ENCODE results near the gene WAC. TPM values are rescaled to one million over a fixed set of nuclear protein-coding genes. Genes with fewer than 3 reads are reported as not detected.

Gene WAC
- total and polyA plus RNA-seq, 2 experiments from 2014 or later: 59.4 to 116 TPM

GRCh38 chr10:28503114-28503513, 29.8 kb upstream of the WAC start:
- TF ChIP-seq EZH2phosphoT487 (IDR thresholded peaks at IDR 0.05; ENCODE audit: unreplicated experiment) (no peak), JUNB (IDR thresholded peaks at IDR 0.05; ENCODE audit: unreplicated experiment) (no peak), CTCF (conservative IDR thresholded peaks at IDR 0.05; ENCODE audit: low read depth in 2 of 2) (peak in 1 of 2 experiments; percentile 25; a peak in 1 of 4 replicates), NANOG (IDR thresholded peaks at IDR 0.05; ENCODE audit: borderline replicate concordance) (no peak), ZNF114 (CRISPR knock-in tag; IDR thresholded peaks at IDR 0.05) (no peak), POLR2AphosphoS5 (IDR thresholded peaks at IDR 0.05; ENCODE audit: low read depth) (no peak), EZH2 (IDR thresholded peaks at IDR 0.05; ENCODE audit: low read depth, unreplicated experiment) (no peak), ETS1 (IDR thresholded peaks at IDR 0.05) (no peak)
- Histone ChIP-seq H3F3A (replicated peaks; ENCODE audit: low read depth) (no peaks in the 10 kb centered on the region), H4K20me1 (replicated peaks; ENCODE audit: insufficient read depth) (no peaks in the 10 kb centered on the region), H3K79me2 (replicated peaks; ENCODE audit: insufficient read depth) (no peaks in the 10 kb centered on the region), H3K36me3 (ENCODE audit: insufficient read depth) (no peaks in the 10 kb centered on the region), H3K4me2 (0 out of 2 replicates have a peak overlapping the region, but pooled peaks have one; percentile 63), H3K9me2 (ENCODE audit: insufficient read depth) (no peaks in the 10 kb centered on the region), H2AFZ (no peak overlapping the region), H3K27ac (ENCODE audit: low read depth) (no peak overlapping the region), H3K27me3 (ENCODE audit: insufficient read depth) (no peaks in the 10 kb centered on the region), H3K4me3 (no peak overlapping the region), H3K4me1 (ENCODE audit: insufficient read depth) (no peaks in the 10 kb centered on the region; the same call in none of the 2 replicates)
- DNase-seq (ENCODE audit: low spot score) (no peak), ATAC-seq (peak; percentile 51)
- Mint-ChIP-seq H3K9me3 (peaks cover 3% of the 10 kb centered on the region; the same call in 2 of the 3 replicates), H3K27me3 (ENCODE audit: insufficient read depth, low read depth, poor library complexity) (peaks cover 3% of the 10 kb centered on the region), H3K36me3 (ENCODE audit: low read depth) (peaks cover 2% of the 10 kb centered on the region; the same call in 2 of the 3 replicates), H3K27ac (no peak overlapping the region), H3K4me1 (peaks cover 6% of the 10 kb centered on the region; the same call in 2 of the 3 replicates), H3K4me3 (no peak overlapping the region)

- H3K9me2 ChIP-seq (ENCODE audit: insufficient read depth): no peaks in the 10 kb centered on the region
- Mint-ChIP-seq H3K4me3 (no peak overlapping the region), H3K36me3 (ENCODE audit: low read depth) (peaks cover 2% of the 10 kb centered on the region; the same call in 2 of the 3 replicates), H3K27ac (no peak overlapping the region), H3K4me1 (no peaks in the 10 kb centered on the region), H3K9me3 (peaks cover 3% of the 10 kb centered on the region; the same call in 2 of the 3 replicates), H3K27me3 (ENCODE audit: insufficient read depth, low read depth, poor library complexity) (peaks cover 3% of the 10 kb centered on the region)
- DNase-seq (ENCODE audit: low spot score) (no peak), ATAC-seq (no peak)
- no peaks in the 10 kb centered on the region for H3K36me3 ChIP-seq (ENCODE audit: insufficient read depth)
- no peak overlapping the region for H3K27ac ChIP-seq (ENCODE audit: low read depth)
- no peaks in the 10 kb centered on the region for H3K79me2 ChIP-seq (replicated peaks; ENCODE audit: insufficient read depth)
- no peaks in the 10 kb centered on the region for H3K27me3 ChIP-seq (ENCODE audit: insufficient read depth)
- H4K20me1 ChIP-seq (replicated peaks; ENCODE audit: insufficient read depth): no peaks in the 10 kb centered on the region
- no peaks in the 10 kb centered on the region for H3F3A ChIP-seq (replicated peaks; ENCODE audit: low read depth)
- H3K4me2 ChIP-seq: no peak overlapping the region
- no peak overlapping the region for H3K4me3 ChIP-seq
- H3K4me1 ChIP-seq (ENCODE audit: insufficient read depth): no peaks in the 10 kb centered on the region
- no peak overlapping the region for H2AFZ ChIP-seq
- no peak for TF ChIP-seq ZNF462 (CRISPR knock-in tag; IDR thresholded peaks at IDR 0.05)
- TF ChIP-seq ETS1 (IDR thresholded peaks at IDR 0.05): no peak
- TF ChIP-seq EZH2 (IDR thresholded peaks at IDR 0.05; ENCODE audit: low read depth, unreplicated experiment): no peak
- no peak for TF ChIP-seq EZH2phosphoT487 (IDR thresholded peaks at IDR 0.05; ENCODE audit: unreplicated experiment)
- no peak for TF ChIP-seq CREB1 (CRISPR knock-in tag; IDR thresholded peaks at IDR 0.05; ENCODE audit: low read depth)
- no peak for TF ChIP-seq ZNF114 (CRISPR knock-in tag; IDR thresholded peaks at IDR 0.05)
- no peak for TF ChIP-seq POLR2AphosphoS5 (IDR thresholded peaks at IDR 0.05; ENCODE audit: low read depth)
- no peak for TF ChIP-seq JUNB (IDR thresholded peaks at IDR 0.05; ENCODE audit: unreplicated experiment)
Measured at GRCh38 chr10:28505359-28505959, 27.5 kb upstream of the WAC start.
